Mesenchymal stem cell (in vitro differentiated cells and primary cell): ENCODE measurements around the gene TEX51.
A peak's percentile ranks its signal among the peaks of the same experiment; 100 is the strongest.

Source experiments
- DNase-seq: peaks from one replicate; pipeline ENCODE4 v3.0.0-alpha.2; 2013
- H2AFZ ChIP-seq: one replicate; pipeline ENCODE4 v1.6.1; 2013; ENCODE audit warnings: low read depth, mild to moderate bottlenecking, control low read depth, inconsistent platforms, low read length, moderate library complexity
- H2AK5ac ChIP-seq: 2 replicates; pipeline ENCODE4 v1.6.1; 2013; ENCODE audit warnings: low read length, moderate library complexity, mild to moderate bottlenecking, inconsistent platforms; ENCODE audit not compliant: severe bottlenecking
- H2BK120ac ChIP-seq: one replicate; pipeline ENCODE4 v1.6.1; 2013; ENCODE audit warnings: low read depth, mild to moderate bottlenecking, inconsistent platforms, low read length, moderate library complexity
- H2BK12ac ChIP-seq, 2 experiments: one replicate each; pipeline ENCODE4 v1.6.1; 2013; ENCODE audit warnings: inconsistent platforms in 2 of 2, low read length in 2 of 2, mild to moderate bottlenecking in 2 of 2, moderate library complexity in 2 of 2, control low read depth in 1 of 2
- H2BK15ac ChIP-seq: one replicate; pipeline ENCODE4 v1.6.1; 2013; ENCODE audit warnings: mild to moderate bottlenecking, low read depth, inconsistent platforms; ENCODE audit not compliant: poor library complexity, severe bottlenecking
- H2BK5ac ChIP-seq: 2 replicates; pipeline ENCODE4 v1.6.1; 2013; ENCODE audit warnings: low read depth, mild to moderate bottlenecking, low read length, control low read depth, inconsistent platforms; ENCODE audit not compliant: poor library complexity, severe bottlenecking
- H3K14ac ChIP-seq, 2 experiments: one replicate each; pipeline ENCODE4 v1.6.1; 2013; ENCODE audit warnings: inconsistent platforms in 2 of 2, low read length in 2 of 2, control low read depth in 1 of 2, mild to moderate bottlenecking in 1 of 2, moderate library complexity in 1 of 2
- H3K18ac ChIP-seq, 2 experiments: one replicate each; pipeline ENCODE4 v1.6.1; 2013; ENCODE audit warnings: inconsistent platforms in 2 of 2, low read length in 2 of 2, control low read depth in 1 of 2, low read depth in 1 of 2, mild to moderate bottlenecking in 1 of 2
- H3K23ac ChIP-seq, 2 experiments: one replicate each; pipeline ENCODE4 v1.6.1; 2013; ENCODE audit warnings: inconsistent platforms in 2 of 2, low read length in 2 of 2, mild to moderate bottlenecking in 2 of 2, moderate library complexity in 2 of 2, control low read depth in 1 of 2
- H3K27ac ChIP-seq: 2 replicates; pipeline ENCODE4 v1.5.1; 2013; ENCODE audit warnings: mild to moderate bottlenecking, moderate library complexity, low read length, control low read depth, inconsistent platforms; ENCODE audit not compliant: poor library complexity, severe bottlenecking
- H3K27me3 ChIP-seq, 2 experiments: 2 replicates each; pipeline versions ENCODE4 v1.6.1 to v1.7.0; 2013; ENCODE audit warnings: low read length in 2 of 2, mild to moderate bottlenecking in 2 of 2, moderate library complexity in 2 of 2, control low read depth in 1 of 2, inconsistent platforms in 1 of 2; ENCODE audit not compliant: control insufficient read depth in 1 of 2, insufficient read depth in 1 of 2
- H3K36me3 ChIP-seq, 2 experiments: 2 replicates each; pipeline versions ENCODE4 v1.6.1 to v1.7.0; 2013; ENCODE audit warnings: low read length in 2 of 2, control low read depth in 1 of 2, inconsistent platforms in 1 of 2, low read depth in 1 of 2, mild to moderate bottlenecking in 1 of 2; ENCODE audit not compliant: insufficient read depth in 2 of 2, control insufficient read depth in 1 of 2
- H3K4ac ChIP-seq, 2 experiments: one replicate each; pipeline ENCODE4 v1.6.1; 2013; ENCODE audit warnings: inconsistent platforms in 2 of 2, low read length in 2 of 2, mild to moderate bottlenecking in 2 of 2, moderate library complexity in 2 of 2, control low read depth in 1 of 2, low read depth in 1 of 2
- H3K4me1 ChIP-seq: 2 replicates; pipeline ENCODE4 v1.6.1; 2013; ENCODE audit warnings: low read depth, low read length, control low read depth; ENCODE audit not compliant: control insufficient read depth, insufficient read depth
- H3K4me2 ChIP-seq: 2 replicates; pipeline ENCODE4 v1.6.1; 2013; ENCODE audit warnings: low read length, mild to moderate bottlenecking, inconsistent platforms; ENCODE audit not compliant: poor library complexity, severe bottlenecking
- H3K4me3 ChIP-seq, 2 experiments: 2 replicates each; pipeline versions ENCODE4 v1.5.1 to v1.7.0; 2013; ENCODE audit warnings: low read length in 2 of 2, mild to moderate bottlenecking in 2 of 2, control low read depth in 1 of 2, low read depth in 1 of 2; ENCODE audit not compliant: insufficient read depth in 1 of 2
- H3K79me1 ChIP-seq: replicated peaks from 2 replicates; pipeline ENCODE4 v1.6.1; 2013; ENCODE audit warnings: mild to moderate bottlenecking, control low read depth, low read length, inconsistent platforms; ENCODE audit not compliant: poor library complexity, severe bottlenecking
- H3K9ac ChIP-seq: 2 replicates; pipeline ENCODE4 v1.7.0; 2013; ENCODE audit warnings: mild to moderate bottlenecking, low read length, moderate library complexity
- H3K9me3 ChIP-seq: 2 replicates; pipeline ENCODE4 v1.7.0; 2013; ENCODE audit warnings: mild to moderate bottlenecking, low read length; ENCODE audit not compliant: control insufficient read depth
- H4K8ac ChIP-seq: one replicate; pipeline ENCODE4 v1.6.1; 2013; ENCODE audit warnings: inconsistent platforms, mild to moderate bottlenecking, low read length, moderate library complexity
- H4K91ac ChIP-seq: one replicate; pipeline ENCODE4 v1.6.1; 2013; ENCODE audit warnings: mild to moderate bottlenecking, low read length, inconsistent platforms
- WGBS: methylation state at CpG from one replicate; pipeline ENCODE4 v1.1.7; 2013; ENCODE audit warnings: mixed read lengths; 5-methylcytosine and 5-hydroxymethylcytosine counted together

The TEX51 gene

GRCh38 chr2:126882181-126882580, 16.5 kb upstream of the TEX51 start:
- Histone ChIP-seq H2BK120ac (no peak overlapping the region), H2BK12ac (no peak overlapping the region), H2AFZ (no peak overlapping the region), H3K4ac (no peak overlapping the region), H3K18ac (no peak overlapping the region), H3K79me1 (no peaks in the 10 kb centered on the region), H3K4me1 (peaks cover 6% of the 10 kb centered on the region), H3K4me3 (no peak overlapping the region), H3K36me3 (no peaks in the 10 kb centered on the region), H2AK5ac (no peak overlapping the region), H2BK5ac (no peak overlapping the region), H3K4me2 (no peak overlapping the region), H2BK15ac (no peak overlapping the region), H3K9me3 (no peaks in the 10 kb centered on the region), H3K27me3 (peaks cover 0 to 36% of the 10 kb centered on the region in 2 experiments), H3K23ac (no peak overlapping the region), H4K8ac (no peak overlapping the region), H4K91ac (no peak overlapping the region), H3K14ac (no peak overlapping the region), H3K27ac (no peak overlapping the region), H3K9ac (no peak overlapping the region)
- 34% methylated on average over 2 of the region's 2 CpGs for WGBS
- DNase-seq: no peak

GRCh38 chr2:126882736-126883665, 15.7 kb upstream of the TEX51 start:
- Histone ChIP-seq H2BK120ac (no peak overlapping the region), H3K9ac (no peak overlapping the region), H2AK5ac (no peak overlapping the region), H3K4ac (no peak overlapping the region), H2BK15ac (no peak overlapping the region), H3K14ac (no peak overlapping the region), H3K36me3 (no peaks in the 10 kb centered on the region), H2BK5ac (no peak overlapping the region), H3K4me2 (no peak overlapping the region), H4K91ac (no peak overlapping the region), H3K27ac (no peak overlapping the region), H3K23ac (no peak overlapping the region), H3K4me1 (peaks cover 6% of the 10 kb centered on the region), H2AFZ (no peak overlapping the region), H3K27me3 (peaks cover 1 to 43% of the 10 kb centered on the region in 2 experiments), H4K8ac (no peak overlapping the region), H3K4me3 (no peak overlapping the region), H2BK12ac (no peak overlapping the region), H3K79me1 (no peaks in the 10 kb centered on the region), H3K18ac (no peak overlapping the region), H3K9me3 (no peaks in the 10 kb centered on the region)
- WGBS: 86% methylated on average over 7 of the region's 7 CpGs
- DNase-seq: no peak

- Histone ChIP-seq H3K4me1 (peaks cover 6% of the 10 kb centered on the region), H2BK5ac (no peak overlapping the region), H3K27me3 (peaks cover 3 to 49% of the 10 kb centered on the region in 2 experiments), H2BK12ac (no peak overlapping the region), H3K4me2 (no peak overlapping the region), H3K23ac (no peak overlapping the region), H3K9me3 (no peaks in the 10 kb centered on the region), H3K14ac (no peak overlapping the region), H3K18ac (no peak overlapping the region), H3K79me1 (no peaks in the 10 kb centered on the region), H3K27ac (no peak overlapping the region), H3K9ac (no peak overlapping the region), H2AFZ (no peak overlapping the region), H4K8ac (no peak overlapping the region), H3K4ac (no peak overlapping the region), H4K91ac (no peak overlapping the region), H3K36me3 (no peaks in the 10 kb centered on the region), H2BK15ac (no peak overlapping the region), H2AK5ac (no peak overlapping the region), H2BK120ac (no peak overlapping the region), H3K4me3 (no peak overlapping the region)
- WGBS: 89% methylated on average over 4 of the region's 6 CpGs
- DNase-seq: no peak
Observed at GRCh38 chr2:126883666-126884040, 15.0 kb upstream of the TEX51 start.

- 81% methylated on average over 17 of the region's 21 CpGs for WGBS
Observed at GRCh38 chr2:126884861-126885750, 13.6 kb upstream of the TEX51 start.

More at GRCh38 chr2:126884861-126885750, 13.6 kb upstream of the TEX51 start:
- Histone ChIP-seq H3K79me1 (no peaks in the 10 kb centered on the region), H3K9ac (peak overlapping the region; percentile 63), H2BK12ac (no peak overlapping the region), H2BK120ac (no peak overlapping the region), H3K27me3 (peaks cover 3 to 52% of the 10 kb centered on the region in 2 experiments), H3K36me3 (no peaks in the 10 kb centered on the region), H3K4me1 (peaks cover 9% of the 10 kb centered on the region), H2BK5ac (no peak overlapping the region), H4K8ac (no peak overlapping the region), H2AFZ (no peak overlapping the region), H3K4ac (no peak overlapping the region), H2BK15ac (no peak overlapping the region), H3K9me3 (no peaks in the 10 kb centered on the region), H3K27ac (no peak overlapping the region), H3K14ac (no peak overlapping the region), H3K4me2 (no peak overlapping the region), H2AK5ac (no peak overlapping the region), H4K91ac (no peak overlapping the region), H3K4me3 (peak overlapping the region in 1 of 2 experiments; percentile 72), H3K23ac (no peak overlapping the region), H3K18ac (no peak overlapping the region)
- DNase-seq: no peak
